OCI-LY3 (cell line): Measurements from ENCODE around the gene PCDHGC5.

ENCODE experiments used
- CTCF ChIP-seq: fragments of 200-600, 300-600 bp; sonication (generic); IDR thresholded peaks from 2 replicates; pipeline ENCODE4 v1.5.1; 2014; ENCODE audit warnings: antibody characterized with exemption, low read length, low read depth
- EZH2phosphoT487 ChIP-seq: fragments of 200-600 bp; shearing (Covaris generic); IDR thresholded peaks from 2 replicates; pipeline ENCODE4 v1.6.1; 2018; ENCODE audit warnings: antibody characterized with exemption, mixed run types, low read depth

GRCh38 chr5:141521244-141521781 lies 32.4 kb downstream of the PCDHGC5 start:
- TF ChIP-seq CTCF (no peak), EZH2phosphoT487 (no peak)
